ENCODE data around the gene NCAPG2. TPM values are rescaled to one million over a fixed set of nuclear protein-coding genes. Genes with fewer than 3 reads are reported as not detected.
A peak's percentile ranks its signal among the peaks of the same experiment; 100 is the strongest.

Gene NCAPG2
- total and polyA plus RNA-seq, 2 of the 13 experiments (the other 11 are each of a cell fraction or from before 2014, with no cell fraction given), result 15.1 to 30.7 TPM

DNA sequence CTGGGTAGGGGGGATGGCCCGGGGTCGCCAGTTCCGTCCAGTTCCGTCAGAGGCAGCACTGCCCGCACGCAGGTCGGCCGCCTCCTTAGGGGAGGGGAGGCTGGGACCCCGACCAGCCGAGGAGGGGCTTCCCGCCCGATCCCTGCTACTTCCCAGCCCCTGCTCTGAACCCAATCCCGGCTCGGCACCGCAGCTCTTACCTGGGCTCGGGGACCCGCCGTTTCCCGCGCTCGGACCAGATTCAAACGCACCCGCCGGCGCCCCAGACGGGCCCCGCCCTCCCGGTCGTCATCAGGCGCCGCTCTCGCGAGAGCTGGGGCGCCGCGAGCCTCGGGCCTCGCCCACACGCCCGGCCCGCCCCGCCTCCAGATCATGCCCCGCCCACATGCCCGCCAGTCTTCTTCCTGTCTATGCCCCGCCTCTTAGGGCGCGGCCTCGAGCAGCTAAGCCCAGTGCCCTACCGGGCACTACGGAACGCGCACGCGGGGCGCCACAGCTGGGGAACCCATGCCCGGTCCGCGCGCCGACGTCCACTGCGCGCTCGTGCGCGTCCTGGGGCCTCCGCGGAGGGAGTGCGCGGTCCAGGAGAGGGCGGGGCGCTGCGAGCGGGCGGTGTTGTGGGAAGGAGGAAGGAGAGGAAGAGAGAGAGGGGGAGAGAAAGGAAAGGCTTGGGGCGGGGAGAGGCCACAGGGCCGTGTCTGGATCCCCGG lies at the start of gene NCAPG2 (continued):
- TF ChIP-seq, protein P1, sequence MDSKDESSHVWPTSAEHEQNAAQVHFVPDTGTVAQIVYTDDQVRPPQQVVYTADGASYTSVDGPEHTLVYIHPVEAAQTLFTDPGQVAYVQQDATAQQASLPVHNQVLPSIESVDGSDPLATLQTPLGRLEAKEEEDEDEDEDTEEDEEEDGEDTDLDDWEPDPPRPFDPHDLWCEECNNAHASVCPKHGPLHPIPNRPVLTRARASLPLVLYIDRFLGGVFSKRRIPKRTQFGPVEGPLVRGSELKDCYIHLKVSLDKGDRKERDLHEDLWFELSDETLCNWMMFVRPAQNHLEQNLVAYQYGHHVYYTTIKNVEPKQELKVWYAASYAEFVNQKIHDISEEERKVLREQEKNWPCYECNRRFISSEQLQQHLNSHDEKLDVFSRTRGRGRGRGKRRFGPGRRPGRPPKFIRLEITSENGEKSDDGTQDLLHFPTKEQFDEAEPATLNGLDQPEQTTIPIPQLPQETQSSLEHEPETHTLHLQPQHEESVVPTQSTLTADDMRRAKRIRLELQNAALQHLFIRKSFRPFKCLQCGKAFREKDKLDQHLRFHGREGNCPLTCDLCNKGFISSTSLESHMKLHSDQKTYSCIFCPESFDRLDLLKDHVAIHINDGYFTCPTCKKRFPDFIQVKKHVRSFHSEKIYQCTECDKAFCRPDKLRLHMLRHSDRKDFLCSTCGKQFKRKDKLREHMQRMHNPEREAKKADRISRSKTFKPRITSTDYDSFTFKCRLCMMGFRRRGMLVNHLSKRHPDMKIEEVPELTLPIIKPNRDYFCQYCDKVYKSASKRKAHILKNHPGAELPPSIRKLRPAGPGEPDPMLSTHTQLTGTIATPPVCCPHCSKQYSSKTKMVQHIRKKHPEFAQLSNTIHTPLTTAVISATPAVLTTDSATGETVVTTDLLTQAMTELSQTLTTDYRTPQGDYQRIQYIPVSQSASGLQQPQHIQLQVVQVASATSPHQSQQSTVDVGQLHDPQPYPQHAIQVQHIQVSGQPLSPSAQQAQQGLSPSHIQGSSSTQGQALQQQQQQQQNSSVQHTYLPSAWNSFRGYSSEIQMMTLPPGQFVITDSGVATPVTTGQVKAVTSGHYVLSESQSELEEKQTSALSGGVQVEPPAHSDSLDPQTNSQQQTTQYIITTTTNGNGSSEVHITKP (CRISPR knock-in tag; IDR thresholded peaks at IDR 0.05; ENCODE audit: low read depth), result 0 out of 2 replicates have a peak, but pooled peaks have one; percentile 56
- TF ChIP-seq ZNF563 (CRISPR knock-in tag; IDR thresholded peaks at IDR 0.05) (no peak; the same call in 1 of the 2 replicates), ZNF17 (CRISPR knock-in tag; IDR thresholded peaks at IDR 0.05) (no peak), MAFK (conservative IDR thresholded peaks at IDR 0.05 in 1 of 2, IDR thresholded peaks at IDR 0.05 in 1 of 2; ENCODE audit: low read length in 2 of 2) (no peak), ELF1 (CRISPR knock-in tag; IDR thresholded peaks at IDR 0.05) (peak; percentile 73), TBX3 (IDR thresholded peaks at IDR 0.05; ENCODE audit: borderline replicate concordance) (no peak), KMT2A (CRISPR knock-in tag; IDR thresholded peaks at IDR 0.05) (peak; percentile 68; the same call in 1 of the 2 replicates), ZFP41 (CRISPR knock-in tag; IDR thresholded peaks at IDR 0.05; ENCODE audit: borderline replicate concordance) (0 out of 2 replicates have a peak, but pooled peaks have one; percentile 45), TBX2 (CRISPR knock-in tag; IDR thresholded peaks at IDR 0.05; ENCODE audit: borderline replicate concordance) (peak; percentile 68), ZNF556 (CRISPR knock-in tag; IDR thresholded peaks at IDR 0.05; ENCODE audit: borderline replicate concordance) (peak; percentile 62; the same call in 1 of the 2 replicates), ASH2L (IDR thresholded peaks at IDR 0.05; ENCODE audit: insufficient read length, low read depth, low read length) (peak; percentile 53), RBAK (CRISPR knock-in tag; IDR thresholded peaks at IDR 0.05) (no peak), REXO4 (CRISPR knock-in tag; IDR thresholded peaks at IDR 0.05; ENCODE audit: borderline replicate concordance) (0 out of 2 replicates have a peak, but pooled peaks have one; percentile 26)
- TF ChIP-seq, protein P2, sequence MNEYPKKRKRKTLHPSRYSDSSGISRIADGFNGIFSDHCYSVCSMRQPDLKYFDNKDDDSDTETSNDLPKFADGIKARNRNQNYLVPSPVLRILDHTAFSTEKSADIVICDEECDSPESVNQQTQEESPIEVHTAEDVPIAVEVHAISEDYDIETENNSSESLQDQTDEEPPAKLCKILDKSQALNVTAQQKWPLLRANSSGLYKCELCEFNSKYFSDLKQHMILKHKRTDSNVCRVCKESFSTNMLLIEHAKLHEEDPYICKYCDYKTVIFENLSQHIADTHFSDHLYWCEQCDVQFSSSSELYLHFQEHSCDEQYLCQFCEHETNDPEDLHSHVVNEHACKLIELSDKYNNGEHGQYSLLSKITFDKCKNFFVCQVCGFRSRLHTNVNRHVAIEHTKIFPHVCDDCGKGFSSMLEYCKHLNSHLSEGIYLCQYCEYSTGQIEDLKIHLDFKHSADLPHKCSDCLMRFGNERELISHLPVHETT (CRISPR knock-in tag; conservative IDR thresholded peaks at IDR 0.05), result peak; percentile 66; the same call in 1 of the 2 replicates
- TF ChIP-seq, protein P3, sequence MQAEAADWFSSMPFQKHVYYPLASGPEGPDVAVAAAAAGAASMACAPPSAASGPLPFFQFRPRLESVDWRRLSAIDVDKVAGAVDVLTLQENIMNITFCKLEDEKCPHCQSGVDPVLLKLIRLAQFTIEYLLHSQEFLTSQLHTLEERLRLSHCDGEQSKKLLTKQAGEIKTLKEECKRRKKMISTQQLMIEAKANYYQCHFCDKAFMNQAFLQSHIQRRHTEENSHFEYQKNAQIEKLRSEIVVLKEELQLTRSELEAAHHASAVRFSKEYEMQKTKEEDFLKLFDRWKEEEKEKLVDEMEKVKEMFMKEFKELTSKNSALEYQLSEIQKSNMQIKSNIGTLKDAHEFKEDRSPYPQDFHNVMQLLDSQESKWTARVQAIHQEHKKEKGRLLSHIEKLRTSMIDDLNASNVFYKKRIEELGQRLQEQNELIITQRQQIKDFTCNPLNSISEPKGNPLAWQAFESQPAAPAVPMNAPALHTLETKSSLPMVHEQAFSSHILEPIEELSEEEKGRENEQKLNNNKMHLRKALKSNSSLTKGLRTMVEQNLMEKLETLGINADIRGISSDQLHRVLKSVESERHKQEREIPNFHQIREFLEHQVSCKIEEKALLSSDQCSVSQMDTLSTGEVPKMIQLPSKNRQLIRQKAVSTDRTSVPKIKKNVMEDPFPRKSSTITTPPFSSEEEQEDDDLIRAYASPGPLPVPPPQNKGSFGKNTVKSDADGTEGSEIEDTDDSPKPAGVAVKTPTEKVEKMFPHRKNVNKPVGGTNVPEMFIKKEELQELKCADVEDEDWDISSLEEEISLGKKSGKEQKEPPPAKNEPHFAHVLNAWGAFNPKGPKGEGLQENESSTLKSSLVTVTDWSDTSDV (CRISPR knock-in tag; IDR thresholded peaks at IDR 0.05), result no peak
- TF ChIP-seq, protein P4, sequence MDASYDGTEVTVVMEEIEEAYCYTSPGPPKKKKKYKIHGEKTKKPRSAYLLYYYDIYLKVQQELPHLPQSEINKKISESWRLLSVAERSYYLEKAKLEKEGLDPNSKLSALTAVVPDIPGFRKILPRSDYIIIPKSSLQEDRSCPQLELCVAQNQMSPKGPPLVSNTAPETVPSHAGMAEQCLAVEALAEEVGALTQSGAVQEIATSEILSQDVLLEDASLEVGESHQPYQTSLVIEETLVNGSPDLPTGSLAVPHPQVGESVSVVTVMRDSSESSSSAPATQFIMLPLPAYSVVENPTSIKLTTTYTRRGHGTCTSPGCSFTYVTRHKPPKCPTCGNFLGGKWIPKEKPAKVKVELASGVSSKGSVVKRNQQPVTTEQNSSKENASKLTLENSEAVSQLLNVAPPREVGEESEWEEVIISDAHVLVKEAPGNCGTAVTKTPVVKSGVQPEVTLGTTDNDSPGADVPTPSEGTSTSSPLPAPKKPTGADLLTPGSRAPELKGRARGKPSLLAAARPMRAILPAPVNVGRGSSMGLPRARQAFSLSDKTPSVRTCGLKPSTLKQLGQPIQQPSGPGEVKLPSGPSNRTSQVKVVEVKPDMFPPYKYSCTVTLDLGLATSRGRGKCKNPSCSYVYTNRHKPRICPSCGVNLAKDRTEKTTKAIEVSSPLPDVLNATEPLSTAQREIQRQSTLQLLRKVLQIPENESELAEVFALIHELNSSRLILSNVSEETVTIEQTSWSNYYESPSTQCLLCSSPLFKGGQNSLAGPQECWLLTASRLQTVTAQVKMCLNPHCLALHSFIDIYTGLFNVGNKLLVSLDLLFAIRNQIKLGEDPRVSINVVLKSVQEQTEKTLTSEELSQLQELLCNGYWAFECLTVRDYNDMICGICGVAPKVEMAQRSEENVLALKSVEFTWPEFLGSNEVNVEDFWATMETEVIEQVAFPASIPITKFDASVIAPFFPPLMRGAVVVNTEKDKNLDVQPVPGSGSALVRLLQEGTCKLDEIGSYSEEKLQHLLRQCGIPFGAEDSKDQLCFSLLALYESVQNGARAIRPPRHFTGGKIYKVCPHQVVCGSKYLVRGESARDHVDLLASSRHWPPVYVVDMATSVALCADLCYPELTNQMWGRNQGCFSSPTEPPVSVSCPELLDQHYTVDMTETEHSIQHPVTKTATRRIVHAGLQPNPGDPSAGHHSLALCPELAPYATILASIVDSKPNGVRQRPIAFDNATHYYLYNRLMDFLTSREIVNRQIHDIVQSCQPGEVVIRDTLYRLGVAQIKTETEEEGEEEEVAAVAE (CRISPR knock-in tag; IDR thresholded peaks at IDR 0.05; ENCODE audit: borderline replicate concordance), result no peak

All from HepG2 (cell line).